ENCODE data around the gene AADACL4. TPM values are rescaled to one million over a fixed set of nuclear protein-coding genes. Genes with fewer than 3 reads are reported as not detected.

AADACL4 gene
- total and polyA plus RNA-seq, 2 of the 8 experiments (the other 6 are each of a cell fraction or from before 2014, with no cell fraction given), result 0.08 TPM; not detected in 1

DNA sequence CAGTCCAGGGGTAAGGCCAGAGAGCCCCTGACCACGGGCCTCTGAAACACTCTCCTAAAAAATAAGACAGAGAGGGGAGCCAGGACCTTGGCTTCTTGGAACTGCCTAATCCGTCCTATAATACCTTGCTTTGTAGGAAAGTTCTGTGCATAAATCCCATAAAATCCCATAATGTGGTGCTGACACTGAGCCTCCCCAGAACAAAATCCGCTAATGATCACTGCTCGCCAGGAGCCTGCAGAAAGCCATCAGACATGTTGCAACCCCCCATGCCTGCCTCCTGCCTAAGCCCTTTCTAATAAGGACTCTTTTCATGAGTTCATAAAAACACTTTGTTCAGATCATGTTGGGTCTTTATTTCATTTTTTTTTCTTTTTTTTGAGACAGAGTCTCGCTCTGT is 16.6 kb upstream of the AADACL4 start:
- Histone ChIP-seq H2BK5ac (ENCODE audit: low read depth, low read length) (peak overlapping the region; percentile 55; the same call in 1 of the 2 replicates), H2BK15ac (ENCODE audit: low read length) (0 out of 2 replicates have a peak overlapping the region, but pooled peaks have one; percentile 33), H3K4me1 (replicated peaks in 1 of 4; ENCODE audit: control insufficient read depth in 3 of 4, insufficient read depth in 4 of 4, low read length in 3 of 4) (peaks cover 12 to 31% (median 21%) of the 10 kb centered on the region in 4 experiments), H4K5ac (ENCODE audit: insufficient read length, low read depth, low read length) (no peak overlapping the region), H3K27me3 (replicated peaks in 1 of 4; ENCODE audit: control insufficient read depth in 3 of 4, extremely low read depth in 1 of 4, insufficient read depth in 3 of 4, low read length in 3 of 4) (no peaks in the 10 kb centered on the region), H3K4ac (replicated peaks; ENCODE audit: insufficient read length, low read depth, low read length) (no peak overlapping the region), H4K91ac (replicated peaks; ENCODE audit: insufficient read length, low read length) (peak overlapping the region; percentile 27), H4K8ac (ENCODE audit: extremely low read depth, insufficient read depth, low read length) (no peak overlapping the region), H3K23me2 (ENCODE audit: low read depth, low read length) (no peaks in the 10 kb centered on the region), H2AFZ (ENCODE audit: low read length) (no peak overlapping the region), H3K27ac (ENCODE audit: low read depth, low read length) (no peak overlapping the region), H3K14ac (ENCODE audit: insufficient read length) (no peak overlapping the region), H3K4me3 (ENCODE audit: extremely low read depth in 1 of 4, insufficient read depth in 2 of 4, low read depth in 3 of 4, low read length in 4 of 4) (no peak overlapping the region), H3K79me2 (ENCODE audit: control insufficient read depth in 1 of 2, insufficient read depth in 2 of 2, low read length in 2 of 2) (no peaks in the 10 kb centered on the region), H2BK20ac (ENCODE audit: low read length) (0 out of 2 replicates have a peak overlapping the region, but pooled peaks have one; percentile 73), H3K56ac (replicated peaks; ENCODE audit: insufficient read length, low read depth, low read length) (no peak overlapping the region), H3K79me1 (ENCODE audit: low read depth, low read length) (no peaks in the 10 kb centered on the region), H3K36me3 (ENCODE audit: control insufficient read depth in 2 of 4, insufficient read depth in 4 of 4, low read length in 3 of 4) (no peaks in the 10 kb centered on the region), H2BK12ac (ENCODE audit: low read depth, low read length) (no peak overlapping the region), H3K23ac (ENCODE audit: insufficient read length) (no peak overlapping the region), H3K9me3 (ENCODE audit: insufficient read depth in 2 of 2, low read depth in 1 of 2, low read length in 1 of 2) (no peaks in the 10 kb centered on the region; a peak in 1 of 4 replicates), H2BK120ac (replicated peaks; ENCODE audit: low read depth, low read length) (peak overlapping the region; percentile 66), H3K18ac (ENCODE audit: extremely low read depth, low read length) (0 out of 2 replicates have a peak overlapping the region, but pooled peaks have one; percentile 6), H4K20me1 (replicated peaks in 1 of 2; ENCODE audit: control insufficient read depth in 1 of 2, insufficient read depth in 2 of 2, low read length in 2 of 2) (no peaks in the 10 kb centered on the region), H3K4me2 (ENCODE audit: insufficient read depth in 1 of 2, low read depth in 2 of 2, low read length in 2 of 2) (no peak overlapping the region), H2AK5ac (ENCODE audit: low read depth, low read length) (no peak overlapping the region), H3K9ac (replicated peaks in 1 of 4; ENCODE audit: extremely low read depth in 1 of 4, low read depth in 3 of 4, low read length in 3 of 4) (no peak overlapping the region)
- FAIRE-seq, result no peak
- TF ChIP-seq GABPA (IDR thresholded peaks at IDR 0.05; ENCODE audit: borderline replicate concordance, insufficient read depth, low read length) (no peak), CBX5 (IDR thresholded peaks at IDR 0.05; ENCODE audit: low read depth, low read length) (no peak), TEAD4 (IDR thresholded peaks at IDR 0.05; ENCODE audit: low read depth, low read length) (no peak), NRF1 (IDR thresholded peaks at IDR 0.05; ENCODE audit: low read depth, low read length) (no peak), EZH2 (IDR thresholded peaks at IDR 0.05; ENCODE audit: low read depth, low read length, severe bottlenecking) (no peak), CHD2 (IDR thresholded peaks at IDR 0.05; ENCODE audit: low read length) (no peak)
- TF ChIP-seq, protein P1, sequence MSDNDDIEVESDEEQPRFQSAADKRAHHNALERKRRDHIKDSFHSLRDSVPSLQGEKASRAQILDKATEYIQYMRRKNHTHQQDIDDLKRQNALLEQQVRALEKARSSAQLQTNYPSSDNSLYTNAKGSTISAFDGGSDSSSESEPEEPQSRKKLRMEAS (IDR thresholded peaks at IDR 0.05), result no peak
- CTCF ChIA-PET (ENCODE audit: partially characterized antibody), result interaction anchor here (0.9 to 1.0 kb wide), 2 partner anchors 31 to 129 kb away, joined by 4 read pairs; no protein-coding TSS in a partner anchor
- POLR2A ChIA-PET (ENCODE audit: partially characterized antibody), result interaction anchor here (1.2 kb wide), 1 partner anchor 28 kb away, joined by 4 read pairs; no protein-coding TSS in a partner anchor
- DNase-seq (ENCODE audit: low read depth in 1 of 2, low spot score in 2 of 2), result no peak
- 85% methylated on average over 5 of the region's 5 CpGs; no CpG with 5 or more reads in 1 of the 2 experiments for WGBS, 2 experiments (ENCODE audit: extremely low coverage in 1 of 2, insufficient coverage in 1 of 2, insufficient read length in 1 of 2, insufficient replicate concordance in 2 of 2, low coverage in 1 of 2, low lambda C conversion rate in 2 of 2, missing lambda C conversion rate in 1 of 2)

All from H1 (cell line).